Epidermal melanocyte (primary cell): ENCODE results near the gene SAYSD1.

ENCODE experiments used
- DNase-seq: peaks from one replicate; pipeline ENCODE4 v3.0.0; 2011; ENCODE audit warnings: low spot score; ENCODE audit not compliant: insufficient read length

Gene SAYSD1

GRCh38 chr6:39108041-39108839 is 6.7 kb downstream of the SAYSD1 start:
- DNase-seq = no peak

GRCh38 chr6:39107641-39108040 is 7.3 kb downstream of the SAYSD1 start:
- DNase-seq = no peak

- DNase-seq = no peak
Measured at GRCh38 chr6:39107034-39107433, 8.0 kb downstream of the SAYSD1 start.

GRCh38 chr6:39104528-39104927 is 10.5 kb downstream of the SAYSD1 start:
- no peak for DNase-seq

- no peak for DNase-seq
Measured at GRCh38 chr6:39102821-39103136, 12.2 kb downstream of the SAYSD1 start.

- DNase-seq = no peak
Measured at GRCh38 chr6:39102071-39102820, 12.7 kb downstream of the SAYSD1 start.

GRCh38 chr6:39100358-39100757 is 14.6 kb downstream of the SAYSD1 start:
- no peak for DNase-seq

- DNase-seq = no peak
Measured at GRCh38 chr6:39095578-39095977, 19.4 kb downstream of the SAYSD1 start.

- no peak for DNase-seq
Measured at GRCh38 chr6:39093149-39093708, 21.8 kb downstream of the SAYSD1 start.

- DNase-seq = no peak
Measured at GRCh38 chr6:39092124-39092523, 22.9 kb downstream of the SAYSD1 start.

- no peak for DNase-seq
Measured at GRCh38 chr6:39091220-39091619, 23.8 kb downstream of the SAYSD1 start.

GRCh38 chr6:39090036-39090435 is 24.9 kb downstream of the SAYSD1 start:
- DNase-seq = no peak

GRCh38 chr6:39088331-39088730 is 26.7 kb downstream of the SAYSD1 start:
- DNase-seq = no peak

GRCh38 chr6:39087197-39087596 is 27.8 kb downstream of the SAYSD1 start:
- no peak for DNase-seq

- no peak for DNase-seq
Measured at GRCh38 chr6:39086711-39087110, 28.3 kb downstream of the SAYSD1 start.

- DNase-seq = no peak
Measured at GRCh38 chr6:39086294-39086693, 28.7 kb downstream of the SAYSD1 start.

GRCh38 chr6:39085129-39085797 is 29.7 kb downstream of the SAYSD1 start:
- no peak for DNase-seq

- DNase-seq = no peak
Measured at GRCh38 chr6:39084506-39084905, 30.5 kb downstream of the SAYSD1 start.

GRCh38 chr6:39083231-39083634 is 31.8 kb downstream of the SAYSD1 start:
- DNase-seq = no peak

GRCh38 chr6:39082310-39082709 is 32.7 kb downstream of the SAYSD1 start:
- no peak for DNase-seq

GRCh38 chr6:39080246-39080875 is 34.6 kb downstream of the SAYSD1 start:
- DNase-seq = no peak
